Activated gamma-delta T cell (primary cell): Measurements from ENCODE around the gene PTTG1IP.
"Not testable (repeated sequence)": the region's sequence is repeated elsewhere in the genome, so short reads cannot be mapped to it uniquely, and the experiment has no call there.

Source experiments
- DNase-seq: peaks from one replicate; lab custom pipeline; 2025; lab: John Stamatoyannopoulos, UW

PTTG1IP gene

GRCh38 chr21:44883250-44883649 is 9.8 kb upstream of the PTTG1IP start:
- no peak for DNase-seq

- DNase-seq, result no peak
Observed at GRCh38 chr21:44881198-44881872, 7.8 kb upstream of the PTTG1IP start.

- no peak for DNase-seq
Observed at GRCh38 chr21:44880405-44881197, 7.1 kb upstream of the PTTG1IP start.

- DNase-seq, result not testable (repeated sequence)
Observed at GRCh38 chr21:44879238-44879637, 5.7 kb upstream of the PTTG1IP start.

- DNase-seq, result no peak
Observed at GRCh38 chr21:44878053-44878982, 4.8 kb upstream of the PTTG1IP start.

- DNase-seq, result no peak
Observed at GRCh38 chr21:44876849-44877575, 3.5 kb upstream of the PTTG1IP start.

GRCh38 chr21:44875316-44875700 is 1.8 kb upstream of the PTTG1IP start:
- no peak for DNase-seq

GRCh38 chr21:44874497-44875315 is 1.2 kb upstream of the PTTG1IP start:
- no peak for DNase-seq

GRCh38 chr21:44874240-44874496 is 678 bp upstream of the PTTG1IP start:
- DNase-seq, result no peak

GRCh38 chr21:44872649-44873355 is 688 bp downstream of the PTTG1IP start:
- no peak for DNase-seq

GRCh38 chr21:44872323-44872648 is 1.2 kb downstream of the PTTG1IP start:
- no peak for DNase-seq

GRCh38 chr21:44871576-44872269 is 1.8 kb downstream of the PTTG1IP start:
- DNase-seq, result no peak

- DNase-seq, result no peak
Observed at GRCh38 chr21:44870748-44871495, 2.6 kb downstream of the PTTG1IP start.

- DNase-seq, result no peak
Observed at GRCh38 chr21:44869781-44870747, 3.4 kb downstream of the PTTG1IP start.

- no peak for DNase-seq
Observed at GRCh38 chr21:44868707-44869106, 4.8 kb downstream of the PTTG1IP start.

GRCh38 chr21:44867999-44868700 is 5.3 kb downstream of the PTTG1IP start:
- DNase-seq, result no peak

GRCh38 chr21:44867464-44867863 is 6.0 kb downstream of the PTTG1IP start:
- no peak for DNase-seq
